OCI-LY7 (cell line): Measurements from ENCODE around the gene KLHL13. TPM values are rescaled to one million over a fixed set of nuclear protein-coding genes. Genes with fewer than 3 reads are reported as not detected.

ENCODE experiments used
- BruUV-seq: library from RNA; stranded (reverse); fragments of 400-500 nt; replicated peaks from 2 replicates; lab custom pipeline; 2021; lab: Mats Ljungman, UMichigan
- CTCF ChIA-PET: fragments of 300-600 bp; sonication (Branson Sonifier 250); formaldehyde crosslinking; loops from one replicate; lab custom pipeline; 2022; ENCODE audit warnings: antibody characterized with exemption; ENCODE audit not compliant: unreplicated experiment; lab: Charles Lee
- POLR2A ChIA-PET: fragments of 300-600 bp; sonication (Branson Sonifier 250); formaldehyde crosslinking; loops from one replicate; lab custom pipeline; 2022; ENCODE audit warnings: antibody characterized with exemption; lab: Charles Lee
- DNase-seq: peaks from one replicate; pipeline ENCODE4 v3.0.0-alpha.2; 2015; ENCODE audit warnings: low spot score
- H2AFZ ChIP-seq: fragments of 200-600 bp; sonication (generic), shearing (Covaris generic); 2 replicates; pipeline ENCODE4 v1.6.1; 2014; ENCODE audit warnings: mild to moderate bottlenecking, antibody characterized with exemption, low read length, moderate library complexity
- H3K27ac ChIP-seq: fragments of 200-600 bp; sonication (generic); 2 replicates; pipeline ENCODE4 v1.5.1; 2014; ENCODE audit warnings: mixed run types, low read depth, mild to moderate bottlenecking, moderate library complexity, low read length, inconsistent platforms; ENCODE audit not compliant: poor library complexity, severe bottlenecking
- H3K36me3 ChIP-seq: fragments of 200-600 bp; sonication (generic); 2 replicates; pipeline ENCODE4 v1.6.1; 2014; ENCODE audit warnings: mild to moderate bottlenecking, antibody characterized with exemption, low read length, moderate library complexity, mixed read lengths; ENCODE audit not compliant: insufficient read depth
- H3K4me1 ChIP-seq: fragments of 200-600 bp; sonication (generic); 2 replicates; pipeline ENCODE4 v1.5.1; 2014; ENCODE audit warnings: mild to moderate bottlenecking, low read length; ENCODE audit not compliant: insufficient read depth, poor library complexity, severe bottlenecking
- H3K4me2 ChIP-seq: fragments of 200-600 bp; sonication (generic); 2 replicates; pipeline ENCODE4 v1.6.1; 2014; ENCODE audit warnings: mild to moderate bottlenecking, low read length
- H3K4me3 ChIP-seq: fragments of 200-600 bp; sonication (generic); 2 replicates; pipeline ENCODE4 v1.5.1; 2014; ENCODE audit warnings: mild to moderate bottlenecking, low read depth, low read length; ENCODE audit not compliant: poor library complexity, severe bottlenecking
- H3K79me2 ChIP-seq: fragments of 200-600 bp; sonication (generic); 2 replicates; pipeline ENCODE4 v1.6.1; 2016; ENCODE audit warnings: low read depth, mild to moderate bottlenecking, low read length, moderate library complexity, mixed read lengths; ENCODE audit not compliant: insufficient read depth
- H3K9me2 ChIP-seq: fragments of 200-600 bp; sonication (generic); 2 replicates; pipeline ENCODE4 v1.6.1; 2016; ENCODE audit warnings: mild to moderate bottlenecking, low read length, mixed read lengths; ENCODE audit not compliant: insufficient read depth
- H3K9me3 ChIP-seq: fragments of 200-600 bp; sonication (generic); 2 replicates; pipeline ENCODE4 v1.6.1; 2014; ENCODE audit warnings: mild to moderate bottlenecking, mixed run types, low read length, mixed read lengths
- H4K20me1 ChIP-seq: fragments of 200-600 bp; sonication (generic); 2 replicates; pipeline ENCODE4 v1.6.1; 2014; ENCODE audit warnings: mild to moderate bottlenecking, antibody characterized with exemption, low read length, moderate library complexity, mixed read lengths; ENCODE audit not compliant: insufficient read depth
- CTCF ChIP-seq: fragments of 200-600 bp; sonication (generic); conservative IDR thresholded peaks from 2 replicates; pipeline ENCODE4 v1.5.1; 2014; ENCODE audit warnings: mild to moderate bottlenecking, antibody characterized with exemption, low read length, moderate library complexity, mixed read lengths
- EZH2phosphoT487 ChIP-seq: fragments of 200-600 bp; sonication (generic); IDR thresholded peaks from 2 replicates; pipeline ENCODE4 v1.6.1; 2018; ENCODE audit warnings: low read depth, borderline replicate concordance, mild to moderate bottlenecking, mixed run types, antibody characterized with exemption, low read length, moderate library complexity, mixed read lengths
- intact Hi-C: fragments of 100-400 bp; cut with micrococcal nuclease; formaldehyde crosslinking; loops from one replicate; pipeline ENCODE4 v1.10.0; 2022; ENCODE audit not compliant: unreplicated experiment
- total RNA-seq, 2 experiments: library from RNA; depleted of rRNA in 1 of 2; stranded (reverse); fragments of >200 nt in 1 of 2; shearing (Covaris generic) in 1 of 2; gene quantifications; 2 replicates each; pipeline ENCODE4 v1.2.3, GENCODE V29; 2014 to 2022

KLHL13 gene
- total RNA-seq, 2 experiments from 2014 or later: not detected

- Histone ChIP-seq H3K36me3 (no peaks in the 10 kb centered on the region), H3K79me2 (no peaks in the 10 kb centered on the region), H3K9me2 (no peaks in the 10 kb centered on the region), H3K4me2 (no peak overlapping the region), H3K9me3 (no peaks in the 10 kb centered on the region), H2AFZ (no peak overlapping the region), H3K27ac (no peak overlapping the region), H3K4me3 (no peak overlapping the region), H4K20me1 (no peaks in the 10 kb centered on the region), H3K4me1 (no peaks in the 10 kb centered on the region)
- ChIA-PET POLR2A (no interaction called here), CTCF (no interaction called here)
- TF ChIP-seq EZH2phosphoT487 (no peak), CTCF (no peak)
- intact Hi-C loops: no loop called here
- DNase-seq: no peak
- no TSS peak for BruUV-seq
Measured at GRCh38 chrX:118039591-118039990, 77.0 kb downstream of the KLHL13 start.

GRCh38 chrX:118038614-118039365 is 77.8 kb downstream of the KLHL13 start:
- no peaks in the 10 kb centered on the region for H3K9me2 ChIP-seq
- DNase-seq: no peak
- H2AFZ ChIP-seq: no peak overlapping the region
- no peak overlapping the region for H3K4me3 ChIP-seq
- H3K9me3 ChIP-seq: no peaks in the 10 kb centered on the region
- intact Hi-C loops: no loop called here
- H3K79me2 ChIP-seq: no peaks in the 10 kb centered on the region
- ChIA-PET CTCF (no interaction called here), POLR2A (no interaction called here)
- no peaks in the 10 kb centered on the region for H3K4me1 ChIP-seq
- no peaks in the 10 kb centered on the region for H3K36me3 ChIP-seq
- no TSS peak for BruUV-seq
- no peak overlapping the region for H3K4me2 ChIP-seq
- TF ChIP-seq CTCF (no peak), EZH2phosphoT487 (no peak)
- H4K20me1 ChIP-seq: no peaks in the 10 kb centered on the region
- no peak overlapping the region for H3K27ac ChIP-seq

- Histone ChIP-seq H3K36me3 (no peaks in the 10 kb centered on the region), H3K4me3 (no peak overlapping the region), H3K4me2 (no peak overlapping the region), H2AFZ (no peak overlapping the region), H3K27ac (no peak overlapping the region), H3K9me3 (no peaks in the 10 kb centered on the region), H3K9me2 (no peaks in the 10 kb centered on the region), H4K20me1 (no peaks in the 10 kb centered on the region), H3K79me2 (no peaks in the 10 kb centered on the region), H3K4me1 (no peaks in the 10 kb centered on the region)
- no TSS peak for BruUV-seq
- TF ChIP-seq EZH2phosphoT487 (no peak), CTCF (no peak)
- ChIA-PET POLR2A (no interaction called here), CTCF (no interaction called here)
- DNase-seq: no peak
- intact Hi-C loops: no loop called here
Measured at GRCh38 chrX:118026631-118027030, 90.0 kb downstream of the KLHL13 start.
